OCI-LY1 (cell line): ENCODE results near the gene RARRES2.

Experiments used
- EZH2 ChIP-seq: fragments of 200-600 bp; sonication (generic), shearing (Covaris generic); IDR thresholded peaks from 2 replicates; pipeline ENCODE4 v1.8.0; 2017; ENCODE audit warnings: borderline replicate concordance, mixed run types, mild to moderate bottlenecking, antibody characterized with exemption, low read length, moderate library complexity, mixed read lengths
- TF ChIP-seq, protein P1 (sequence below): fragments of 200-600 bp; sonication (generic), shearing (Covaris generic); IDR thresholded peaks from 2 replicates; pipeline ENCODE4 v1.5.1; 2017; ENCODE audit warnings: mild to moderate bottlenecking, antibody characterized with exemption, low read length, moderate library complexity, mixed read lengths

DNA sequence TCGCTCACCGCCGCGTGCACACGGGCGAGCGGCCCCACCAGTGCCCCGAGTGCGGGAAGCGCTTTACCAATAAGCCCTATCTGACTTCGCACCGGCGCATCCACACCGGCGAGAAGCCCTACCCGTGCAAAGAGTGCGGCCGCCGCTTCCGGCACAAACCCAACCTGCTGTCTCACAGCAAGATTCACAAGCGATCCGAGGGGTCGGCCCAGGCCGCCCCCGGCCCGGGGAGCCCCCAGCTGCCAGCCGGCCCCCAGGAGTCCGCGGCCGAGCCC, 30.5 kb upstream of the RARRES2 start:
- TF ChIP-seq, protein P1, sequence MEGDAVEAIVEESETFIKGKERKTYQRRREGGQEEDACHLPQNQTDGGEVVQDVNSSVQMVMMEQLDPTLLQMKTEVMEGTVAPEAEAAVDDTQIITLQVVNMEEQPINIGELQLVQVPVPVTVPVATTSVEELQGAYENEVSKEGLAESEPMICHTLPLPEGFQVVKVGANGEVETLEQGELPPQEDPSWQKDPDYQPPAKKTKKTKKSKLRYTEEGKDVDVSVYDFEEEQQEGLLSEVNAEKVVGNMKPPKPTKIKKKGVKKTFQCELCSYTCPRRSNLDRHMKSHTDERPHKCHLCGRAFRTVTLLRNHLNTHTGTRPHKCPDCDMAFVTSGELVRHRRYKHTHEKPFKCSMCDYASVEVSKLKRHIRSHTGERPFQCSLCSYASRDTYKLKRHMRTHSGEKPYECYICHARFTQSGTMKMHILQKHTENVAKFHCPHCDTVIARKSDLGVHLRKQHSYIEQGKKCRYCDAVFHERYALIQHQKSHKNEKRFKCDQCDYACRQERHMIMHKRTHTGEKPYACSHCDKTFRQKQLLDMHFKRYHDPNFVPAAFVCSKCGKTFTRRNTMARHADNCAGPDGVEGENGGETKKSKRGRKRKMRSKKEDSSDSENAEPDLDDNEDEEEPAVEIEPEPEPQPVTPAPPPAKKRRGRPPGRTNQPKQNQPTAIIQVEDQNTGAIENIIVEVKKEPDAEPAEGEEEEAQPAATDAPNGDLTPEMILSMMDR = no peak
- TF ChIP-seq EZH2 = no peak
